ENCODE measurements around the gene KANK4.

- TF ChIP-seq CTCF (IDR thresholded peaks at IDR 0.05) (no peak), POLR2A (IDR thresholded peaks at IDR 0.05) (no peak)
These were observed 74.0 kb downstream of the KANK4 start for GRCh38 chr1:62245201-62245600.

Data from uterus (tissue), 2 donors.